ENCODE measurements around the gene CMA1.
"Not testable (repeated sequence)": the region's sequence is repeated elsewhere in the genome, so short reads cannot be mapped to it uniquely, and the experiment has no call there.

Gene CMA1

GRCh38 chr14:24514209-24514608 is 6.1 kb upstream of the CMA1 start:
- H3K27ac ChIP-seq = no peak overlapping the region
- TF ChIP-seq CTCF (conservative IDR thresholded peaks at IDR 0.05) (no peak), ZFX (IDR thresholded peaks at IDR 0.05) (no peak)

- TF ChIP-seq ZFX (IDR thresholded peaks at IDR 0.05) (no peak), CTCF (conservative IDR thresholded peaks at IDR 0.05) (no peak)
These were observed 4.9 kb upstream of the CMA1 start for GRCh38 chr14:24513009-24513408.

GRCh38 chr14:24506443-24506842 is 1.6 kb downstream of the CMA1 start:
- H3K27ac ChIP-seq = no peak overlapping the region
- no peak for TF ChIP-seq ZFX (IDR thresholded peaks at IDR 0.05)
- TF ChIP-seq CTCF (conservative IDR thresholded peaks at IDR 0.05) = no peak

More at GRCh38 chr14:24513009-24513408, 4.9 kb upstream of the CMA1 start:
- no peak overlapping the region for H3K27ac ChIP-seq

DNA sequence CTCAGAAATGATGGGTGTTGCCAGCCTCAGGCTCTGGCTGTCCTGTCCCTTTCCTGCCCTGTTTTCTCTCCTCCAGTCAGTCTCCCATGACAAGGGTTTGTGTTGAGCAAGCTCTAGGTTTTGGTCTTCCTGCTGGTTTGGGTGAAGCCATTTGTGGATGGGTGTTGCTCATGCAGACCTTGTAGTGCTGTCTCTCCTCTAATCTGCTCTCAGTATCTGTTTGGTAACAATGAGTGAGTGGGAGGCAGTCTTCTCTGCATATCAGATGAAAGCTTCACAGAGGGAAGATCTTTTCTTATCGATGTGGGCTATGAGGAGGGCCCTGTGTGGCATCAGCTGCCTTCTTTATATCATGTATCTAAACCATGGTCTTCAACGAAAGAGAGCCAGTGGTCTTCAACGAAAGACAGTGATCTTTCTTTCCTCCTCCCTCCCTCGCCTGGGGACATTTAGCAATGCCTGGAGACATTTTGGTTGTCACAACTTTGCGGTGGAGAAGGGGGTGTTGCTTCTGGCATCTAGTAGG is 3.6 kb downstream of the CMA1 start:
- TF ChIP-seq CTCF (conservative IDR thresholded peaks at IDR 0.05) (no peak), ZFX (IDR thresholded peaks at IDR 0.05) (no peak)
- no peak overlapping the region for H3K27ac ChIP-seq

- not testable (repeated sequence) for H3K27ac ChIP-seq
These were observed 16.3 kb downstream of the CMA1 start for GRCh38 chr14:24491586-24492408.

DNA sequence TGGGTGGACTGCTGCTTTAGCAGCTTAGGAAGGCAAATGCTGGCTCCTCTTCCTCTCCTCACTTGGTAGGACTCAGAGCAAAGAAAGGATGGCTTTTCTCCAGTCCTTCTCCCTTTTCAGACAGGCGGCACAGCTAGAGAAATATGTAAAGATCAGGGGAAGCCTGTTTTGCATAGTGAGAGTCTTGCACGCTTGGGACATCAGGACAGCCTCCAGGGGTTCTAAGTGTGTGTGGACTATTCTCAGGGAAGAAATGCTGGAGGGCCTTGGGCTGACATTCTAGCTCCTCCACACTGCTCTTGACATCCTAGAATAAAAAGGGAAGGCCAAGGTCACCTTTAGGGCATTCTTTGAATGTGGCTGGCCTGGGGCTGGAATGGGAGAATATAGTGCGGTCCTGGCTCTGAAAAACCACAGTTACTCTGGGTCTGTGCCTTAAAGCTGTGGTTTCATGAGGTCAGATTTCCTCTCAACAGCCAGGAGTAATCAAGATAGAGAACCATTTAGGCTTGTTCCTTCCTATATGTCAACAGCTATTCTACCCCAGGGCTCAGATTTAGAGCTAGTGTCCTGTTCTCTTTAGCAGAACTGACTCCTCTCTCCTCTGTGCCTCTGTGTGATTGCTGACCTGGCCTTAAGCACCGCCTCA is 24.3 kb downstream of the CMA1 start:
- TF ChIP-seq ZFX (IDR thresholded peaks at IDR 0.05) = no peak
- TF ChIP-seq CTCF (conservative IDR thresholded peaks at IDR 0.05) = no peak
- H3K27ac ChIP-seq = no peak overlapping the region

DNA sequence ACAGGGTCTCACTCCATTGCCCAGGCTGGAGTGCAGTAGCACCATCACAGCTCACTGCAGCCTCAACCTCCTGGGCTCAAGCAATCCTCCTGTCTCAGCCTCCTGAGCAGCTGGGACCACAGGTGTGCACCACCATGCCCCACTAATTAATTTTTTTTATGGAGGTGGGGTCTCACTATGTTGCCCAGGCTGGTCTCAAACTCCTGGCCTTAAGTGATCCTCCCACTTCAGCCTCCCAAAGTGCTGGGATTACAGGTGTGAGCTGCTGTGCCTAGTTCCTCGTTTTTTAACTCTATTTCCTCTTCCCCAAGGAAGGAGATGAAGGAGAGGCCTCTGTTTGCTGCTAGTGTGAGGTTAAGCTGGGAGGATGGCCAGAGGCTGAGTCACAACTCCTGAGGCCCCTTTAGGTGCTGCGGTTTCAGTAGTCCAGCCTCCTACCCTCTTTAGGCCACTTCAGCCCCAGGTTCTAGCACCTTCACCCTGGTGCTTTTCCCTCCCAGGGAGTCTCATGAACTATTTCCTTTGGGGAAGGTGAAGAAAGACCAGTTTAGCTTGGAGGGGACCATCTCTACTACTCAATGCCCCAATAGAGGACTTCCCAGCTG is 25.3 kb downstream of the CMA1 start:
- not testable (repeated sequence) for H3K27ac ChIP-seq

- no peak overlapping the region for H3K27ac ChIP-seq
- TF ChIP-seq CTCF (conservative IDR thresholded peaks at IDR 0.05) (peak; percentile 85), ZFX (IDR thresholded peaks at IDR 0.05) (no peak)
These were observed 26.3 kb downstream of the CMA1 start for GRCh38 chr14:24481622-24482324.

GRCh38 chr14:24479999-24480398 is 28.1 kb downstream of the CMA1 start:
- H3K27ac ChIP-seq = not testable (repeated sequence)
